ENCODE data around the gene MTA1. TPM values are rescaled to one million over a fixed set of nuclear protein-coding genes. Genes with fewer than 3 reads are reported as not detected.

The MTA1 gene
- total RNA-seq, 2 experiments from 2014 or later = 103 to 217 TPM

- Histone ChIP-seq H3K4me2 (ENCODE audit: low read length) (no peak overlapping the region), H4K20me1 (ENCODE audit: insufficient read depth, low read length) (peaks cover 9% of the 10 kb centered on the region; the same call in 1 of the 2 replicates), H3K4me3 (ENCODE audit: low read depth, low read length, poor library complexity, severe bottlenecking) (no peak overlapping the region), H3K4me1 (ENCODE audit: insufficient read depth, low read length, poor library complexity, severe bottlenecking) (peaks cover 3% of the 10 kb centered on the region), H3K27ac (ENCODE audit: low read depth, low read length, poor library complexity, severe bottlenecking) (no peak overlapping the region), H3K9me2 (ENCODE audit: insufficient read depth, low read length) (no peaks in the 10 kb centered on the region), H3K79me2 (ENCODE audit: insufficient read depth, low read depth, low read length) (peaks cover 33% of the 10 kb centered on the region; the same call in 1 of the 2 replicates), H2AFZ (ENCODE audit: low read length) (no peak overlapping the region), H3K36me3 (ENCODE audit: insufficient read depth, low read length) (peaks cover 86% of the 10 kb centered on the region), H3K9me3 (ENCODE audit: low read length) (no peaks in the 10 kb centered on the region)
- ChIA-PET POLR2A (no interaction called here), CTCF (ENCODE audit: unreplicated experiment) (no interaction called here)
- DNase-seq (ENCODE audit: low spot score) = no peak
- TF ChIP-seq CTCF (conservative IDR thresholded peaks at IDR 0.05; ENCODE audit: low read length) (no peak), EZH2phosphoT487 (IDR thresholded peaks at IDR 0.05; ENCODE audit: borderline replicate concordance, low read depth, low read length) (no peak)
- BruUV-seq (replicated peaks) = no TSS peak
- intact Hi-C loops (cut with micrococcal nuclease; ENCODE audit: unreplicated experiment) = no loop called here
These were observed 7.8 kb downstream of the MTA1 start for GRCh38 chr14:105427412-105427811.

GRCh38 chr14:105427936-105428485 is 8.4 kb downstream of the MTA1 start:
- no peak overlapping the region for H3K4me2 ChIP-seq (ENCODE audit: low read length)
- TF ChIP-seq EZH2phosphoT487 (IDR thresholded peaks at IDR 0.05; ENCODE audit: borderline replicate concordance, low read depth, low read length) (no peak), CTCF (conservative IDR thresholded peaks at IDR 0.05; ENCODE audit: low read length) (no peak)
- H3K9me2 ChIP-seq (ENCODE audit: insufficient read depth, low read length) = no peaks in the 10 kb centered on the region
- no peak for DNase-seq (ENCODE audit: low spot score)
- H4K20me1 ChIP-seq (ENCODE audit: insufficient read depth, low read length) = peaks cover 9% of the 10 kb centered on the region; the same call in 1 of the 2 replicates
- no peaks in the 10 kb centered on the region for H3K4me1 ChIP-seq (ENCODE audit: insufficient read depth, low read length, poor library complexity, severe bottlenecking)
- ChIA-PET POLR2A (no interaction called here), CTCF (ENCODE audit: unreplicated experiment) (no interaction called here)
- H3K4me3 ChIP-seq (ENCODE audit: low read depth, low read length, poor library complexity, severe bottlenecking) = no peak overlapping the region
- peaks cover 87% of the 10 kb centered on the region for H3K36me3 ChIP-seq (ENCODE audit: insufficient read depth, low read length)
- H3K9me3 ChIP-seq (ENCODE audit: low read length) = no peaks in the 10 kb centered on the region
- no TSS peak for BruUV-seq (replicated peaks)
- intact Hi-C loops (cut with micrococcal nuclease; ENCODE audit: unreplicated experiment) = no loop called here
- H3K79me2 ChIP-seq (ENCODE audit: insufficient read depth, low read depth, low read length) = peaks cover 32% of the 10 kb centered on the region; the same call in 1 of the 2 replicates
- no peak overlapping the region for H2AFZ ChIP-seq (ENCODE audit: low read length)
- H3K27ac ChIP-seq (ENCODE audit: low read depth, low read length, poor library complexity, severe bottlenecking) = no peak overlapping the region

- H4K20me1 ChIP-seq (ENCODE audit: insufficient read depth, low read length) = peaks cover 4% of the 10 kb centered on the region; the same call in 1 of the 2 replicates
- no peaks in the 10 kb centered on the region for H3K4me1 ChIP-seq (ENCODE audit: insufficient read depth, low read length, poor library complexity, severe bottlenecking)
- H2AFZ ChIP-seq (ENCODE audit: low read length) = no peak overlapping the region
- no peak for DNase-seq (ENCODE audit: low spot score)
- intact Hi-C loops (cut with micrococcal nuclease; ENCODE audit: unreplicated experiment) = no loop called here
- H3K4me3 ChIP-seq (ENCODE audit: low read depth, low read length, poor library complexity, severe bottlenecking) = no peak overlapping the region
- ChIA-PET CTCF (ENCODE audit: unreplicated experiment) (no interaction called here), POLR2A (interaction anchor here (1.2 kb wide), 1 partner anchor 26 kb away, joined by 3 read pairs; no protein-coding TSS in a partner anchor)
- no peak overlapping the region for H3K4me2 ChIP-seq (ENCODE audit: low read length)
- H3K36me3 ChIP-seq (ENCODE audit: insufficient read depth, low read length) = peaks cover 88% of the 10 kb centered on the region
- peaks cover 32% of the 10 kb centered on the region for H3K79me2 ChIP-seq (ENCODE audit: insufficient read depth, low read depth, low read length)
- no peaks in the 10 kb centered on the region for H3K9me3 ChIP-seq (ENCODE audit: low read length)
- BruUV-seq (replicated peaks) = no TSS peak
- TF ChIP-seq CTCF (conservative IDR thresholded peaks at IDR 0.05; ENCODE audit: low read length) (no peak), EZH2phosphoT487 (IDR thresholded peaks at IDR 0.05; ENCODE audit: borderline replicate concordance, low read depth, low read length) (no peak)
- no peaks in the 10 kb centered on the region for H3K9me2 ChIP-seq (ENCODE audit: insufficient read depth, low read length)
- no peak overlapping the region for H3K27ac ChIP-seq (ENCODE audit: low read depth, low read length, poor library complexity, severe bottlenecking)
These were observed 10.4 kb downstream of the MTA1 start for GRCh38 chr14:105430042-105430441.

Measured in OCI-LY7 (cell line).